ENCODE measurements around the gene ADAMTSL2. TPM values are rescaled to one million over a fixed set of nuclear protein-coding genes. Genes with fewer than 3 reads are reported as not detected.

ADAMTSL2 gene
- total and polyA plus RNA-seq, 4 donors: 1.8 to 18.2 (median 7.7) TPM

DNA sequence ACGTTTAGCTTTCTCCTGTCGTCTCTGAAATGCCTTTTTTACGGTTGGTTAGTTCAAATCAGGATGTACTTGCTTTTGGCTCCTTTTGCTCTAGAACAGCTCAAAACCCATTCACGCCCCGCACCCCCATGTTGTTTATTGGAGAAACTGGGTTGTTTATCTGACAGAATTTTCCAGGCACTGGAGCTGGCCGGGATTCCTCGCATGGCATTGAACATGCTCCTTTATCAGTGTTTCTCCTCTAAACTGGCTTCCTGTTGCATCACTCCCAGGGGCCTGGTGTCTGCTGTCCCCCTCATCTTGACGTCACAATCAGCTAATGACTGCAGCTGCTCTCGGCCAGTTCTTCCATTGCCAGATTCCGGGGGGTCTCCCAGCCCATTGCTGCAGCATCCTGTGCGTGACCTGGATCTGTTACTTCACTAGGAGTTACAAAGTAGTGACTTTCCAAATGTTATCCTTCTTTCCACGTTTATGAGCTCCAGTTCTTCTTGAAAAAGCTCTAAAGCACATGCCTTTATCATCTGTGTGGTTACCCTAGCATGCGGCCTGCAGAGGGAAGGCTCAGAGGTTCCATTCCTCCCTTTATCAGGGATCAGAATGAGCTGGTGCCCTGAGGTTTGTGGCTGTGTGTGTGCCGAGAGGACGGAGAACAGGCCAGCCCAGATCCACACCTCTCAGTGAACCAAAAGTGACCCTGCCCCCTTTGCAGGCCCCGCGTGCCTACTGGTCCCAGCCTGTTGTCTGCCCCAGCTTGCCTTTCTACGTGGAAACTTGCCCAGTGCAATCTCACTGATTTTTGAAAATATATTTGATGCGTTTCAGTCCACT, 47.2 kb downstream of the ADAMTSL2 start:
- no peak for DNase-seq (ENCODE audit: low spot score)
- H3K36me3 ChIP-seq (ENCODE audit: control insufficient read depth in 4 of 4, insufficient read depth in 3 of 4, low read depth in 1 of 4, low read length in 3 of 4): no peaks in the 10 kb centered on the region
- 71% methylated on average over 19 of the region's 19 CpGs for WGBS
- no peak overlapping the region for H3K4me3 ChIP-seq (ENCODE audit: low read depth in 1 of 3, low read length in 3 of 3)
- no peaks in the 10 kb centered on the region for H3K4me1 ChIP-seq (ENCODE audit: control insufficient read depth in 4 of 4, insufficient read depth in 4 of 4, low read length in 3 of 4)
- H3K27me3 ChIP-seq (ENCODE audit: control insufficient read depth in 4 of 4, insufficient read depth in 4 of 4, low read length in 3 of 4): peaks cover 0 to 2% (median 0%) of the 10 kb centered on the region in 4 donors
- H3K9ac ChIP-seq (ENCODE audit: low read depth in 1 of 2, low read length in 2 of 2): no peak overlapping the region
- peak overlapping the region; percentile 47 to 73 for H3K27ac ChIP-seq (ENCODE audit: low read depth in 1 of 2, low read length in 2 of 2)
- TF ChIP-seq SP1 (IDR thresholded peaks at IDR 0.05) (peak; percentile 52), NR2F2 (IDR thresholded peaks at IDR 0.05) (peak; percentile 75), RXRA (IDR thresholded peaks at IDR 0.05) (peak; percentile 35 to 37), RAD21 (IDR thresholded peaks at IDR 0.05) (peak in 1 of 2 donors; percentile 9), GABPA (IDR thresholded peaks at IDR 0.05 in 1 of 2, conservative IDR thresholded peaks at IDR 0.05 in 1 of 2) (peak in 1 of 2 donors; percentile 64), HNF4G (IDR thresholded peaks at IDR 0.05) (no peak)
- H3K9me3 ChIP-seq (ENCODE audit: control insufficient read depth in 4 of 4, low read length in 3 of 4): no peaks in the 10 kb centered on the region

DNA sequence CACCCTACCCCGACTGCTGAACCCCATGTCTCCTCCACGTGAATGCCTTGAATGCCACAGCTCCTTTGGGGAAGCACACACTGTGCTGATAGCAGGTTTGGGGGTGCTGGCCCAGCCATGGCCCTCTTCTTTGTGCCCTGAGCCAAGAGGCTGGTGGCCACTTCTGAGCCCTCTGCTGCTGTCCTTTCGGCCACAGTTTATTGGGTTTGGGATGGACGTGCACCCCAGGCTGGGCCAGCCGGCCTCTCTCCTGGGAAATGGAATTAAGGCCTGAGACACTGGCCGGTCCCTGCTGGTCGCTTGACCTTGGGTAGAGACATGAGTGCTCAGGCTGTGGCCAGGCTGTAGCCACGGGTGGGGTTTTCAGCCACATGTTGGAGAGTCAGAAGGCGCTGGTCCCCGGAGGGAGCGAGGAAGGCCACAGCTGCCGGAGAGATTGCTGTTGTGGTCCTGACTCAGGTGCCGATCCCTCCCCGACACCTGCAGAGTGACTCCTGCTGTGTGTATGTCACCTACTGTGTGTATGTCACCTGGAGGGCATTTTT, 48.1 kb downstream of the ADAMTSL2 start:
- Histone ChIP-seq H3K9ac (ENCODE audit: low read depth in 1 of 2, low read length in 2 of 2) (no peak overlapping the region), H3K36me3 (ENCODE audit: control insufficient read depth in 4 of 4, insufficient read depth in 3 of 4, low read depth in 1 of 4, low read length in 3 of 4) (no peaks in the 10 kb centered on the region), H3K4me3 (ENCODE audit: low read depth in 1 of 3, low read length in 3 of 3) (no peak overlapping the region), H3K27ac (ENCODE audit: low read depth in 1 of 2, low read length in 2 of 2) (peak overlapping the region; percentile 47 to 73), H3K27me3 (ENCODE audit: control insufficient read depth in 4 of 4, insufficient read depth in 4 of 4, low read length in 3 of 4) (peaks cover 0 to 6% (median 0%) of the 10 kb centered on the region in 4 donors), H3K4me1 (ENCODE audit: control insufficient read depth in 4 of 4, insufficient read depth in 4 of 4, low read length in 3 of 4) (no peaks in the 10 kb centered on the region), H3K9me3 (ENCODE audit: control insufficient read depth in 4 of 4, low read length in 3 of 4) (no peaks in the 10 kb centered on the region)
- WGBS: 90% methylated on average over 14 of the region's 14 CpGs
- no peak for DNase-seq (ENCODE audit: low spot score)
- no peak for TF ChIP-seq FOXA1 (IDR thresholded peaks at IDR 0.05)
- TF ChIP-seq, protein P1, sequence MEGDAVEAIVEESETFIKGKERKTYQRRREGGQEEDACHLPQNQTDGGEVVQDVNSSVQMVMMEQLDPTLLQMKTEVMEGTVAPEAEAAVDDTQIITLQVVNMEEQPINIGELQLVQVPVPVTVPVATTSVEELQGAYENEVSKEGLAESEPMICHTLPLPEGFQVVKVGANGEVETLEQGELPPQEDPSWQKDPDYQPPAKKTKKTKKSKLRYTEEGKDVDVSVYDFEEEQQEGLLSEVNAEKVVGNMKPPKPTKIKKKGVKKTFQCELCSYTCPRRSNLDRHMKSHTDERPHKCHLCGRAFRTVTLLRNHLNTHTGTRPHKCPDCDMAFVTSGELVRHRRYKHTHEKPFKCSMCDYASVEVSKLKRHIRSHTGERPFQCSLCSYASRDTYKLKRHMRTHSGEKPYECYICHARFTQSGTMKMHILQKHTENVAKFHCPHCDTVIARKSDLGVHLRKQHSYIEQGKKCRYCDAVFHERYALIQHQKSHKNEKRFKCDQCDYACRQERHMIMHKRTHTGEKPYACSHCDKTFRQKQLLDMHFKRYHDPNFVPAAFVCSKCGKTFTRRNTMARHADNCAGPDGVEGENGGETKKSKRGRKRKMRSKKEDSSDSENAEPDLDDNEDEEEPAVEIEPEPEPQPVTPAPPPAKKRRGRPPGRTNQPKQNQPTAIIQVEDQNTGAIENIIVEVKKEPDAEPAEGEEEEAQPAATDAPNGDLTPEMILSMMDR (IDR thresholded peaks at IDR 0.05; ENCODE audit: low read depth, low read length, missing input control): no peak

DNA sequence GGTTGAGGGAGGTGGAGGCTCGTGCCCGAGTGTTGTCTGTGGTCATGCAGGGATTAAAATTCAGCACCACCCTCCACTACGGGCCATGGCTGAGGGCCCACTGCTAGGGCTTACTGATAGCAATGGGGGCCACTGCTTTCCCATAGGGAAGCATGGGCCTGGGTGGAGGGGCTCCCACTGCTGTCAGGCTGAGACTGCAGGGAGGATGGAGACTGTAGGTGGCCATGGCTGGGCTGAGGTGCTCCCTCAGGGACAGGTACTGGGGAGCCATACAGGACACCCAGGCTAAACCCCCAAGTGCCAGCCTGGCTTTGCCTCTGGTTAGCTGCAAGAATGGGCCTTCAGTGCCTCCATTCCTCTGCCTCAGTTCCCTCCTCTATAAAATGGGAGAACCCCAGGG, 48.6 kb downstream of the ADAMTSL2 start:
- TF ChIP-seq YY1 (IDR thresholded peaks at IDR 0.05) (no peak), NR2F2 (IDR thresholded peaks at IDR 0.05) (no peak), JUND (IDR thresholded peaks at IDR 0.05) (no peak), FOXA1 (IDR thresholded peaks at IDR 0.05) (no peak), FOXA2 (IDR thresholded peaks at IDR 0.05) (no peak), RXRA (IDR thresholded peaks at IDR 0.05) (no peak), EGR1 (IDR thresholded peaks at IDR 0.05; ENCODE audit: low read depth in 2 of 2) (no peak), RAD21 (IDR thresholded peaks at IDR 0.05) (no peak), HNF4A (conservative IDR thresholded peaks at IDR 0.05) (no peak)
- TF ChIP-seq, protein P2, sequence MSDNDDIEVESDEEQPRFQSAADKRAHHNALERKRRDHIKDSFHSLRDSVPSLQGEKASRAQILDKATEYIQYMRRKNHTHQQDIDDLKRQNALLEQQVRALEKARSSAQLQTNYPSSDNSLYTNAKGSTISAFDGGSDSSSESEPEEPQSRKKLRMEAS (IDR thresholded peaks at IDR 0.05): no peak
- TF ChIP-seq, protein P1 (IDR thresholded peaks at IDR 0.05; ENCODE audit: low read depth, low read length, missing input control): no peak
- TF ChIP-seq, protein P3, sequence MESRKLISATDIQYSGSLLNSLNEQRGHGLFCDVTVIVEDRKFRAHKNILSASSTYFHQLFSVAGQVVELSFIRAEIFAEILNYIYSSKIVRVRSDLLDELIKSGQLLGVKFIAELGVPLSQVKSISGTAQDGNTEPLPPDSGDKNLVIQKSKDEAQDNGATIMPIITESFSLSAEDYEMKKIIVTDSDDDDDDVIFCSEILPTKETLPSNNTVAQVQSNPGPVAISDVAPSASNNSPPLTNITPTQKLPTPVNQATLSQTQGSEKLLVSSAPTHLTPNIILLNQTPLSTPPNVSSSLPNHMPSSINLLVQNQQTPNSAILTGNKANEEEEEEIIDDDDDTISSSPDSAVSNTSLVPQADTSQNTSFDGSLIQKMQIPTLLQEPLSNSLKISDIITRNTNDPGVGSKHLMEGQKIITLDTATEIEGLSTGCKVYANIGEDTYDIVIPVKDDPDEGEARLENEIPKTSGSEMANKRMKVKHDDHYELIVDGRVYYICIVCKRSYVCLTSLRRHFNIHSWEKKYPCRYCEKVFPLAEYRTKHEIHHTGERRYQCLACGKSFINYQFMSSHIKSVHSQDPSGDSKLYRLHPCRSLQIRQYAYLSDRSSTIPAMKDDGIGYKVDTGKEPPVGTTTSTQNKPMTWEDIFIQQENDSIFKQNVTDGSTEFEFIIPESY (IDR thresholded peaks at IDR 0.05): no peak
- TF ChIP-seq, protein P4, sequence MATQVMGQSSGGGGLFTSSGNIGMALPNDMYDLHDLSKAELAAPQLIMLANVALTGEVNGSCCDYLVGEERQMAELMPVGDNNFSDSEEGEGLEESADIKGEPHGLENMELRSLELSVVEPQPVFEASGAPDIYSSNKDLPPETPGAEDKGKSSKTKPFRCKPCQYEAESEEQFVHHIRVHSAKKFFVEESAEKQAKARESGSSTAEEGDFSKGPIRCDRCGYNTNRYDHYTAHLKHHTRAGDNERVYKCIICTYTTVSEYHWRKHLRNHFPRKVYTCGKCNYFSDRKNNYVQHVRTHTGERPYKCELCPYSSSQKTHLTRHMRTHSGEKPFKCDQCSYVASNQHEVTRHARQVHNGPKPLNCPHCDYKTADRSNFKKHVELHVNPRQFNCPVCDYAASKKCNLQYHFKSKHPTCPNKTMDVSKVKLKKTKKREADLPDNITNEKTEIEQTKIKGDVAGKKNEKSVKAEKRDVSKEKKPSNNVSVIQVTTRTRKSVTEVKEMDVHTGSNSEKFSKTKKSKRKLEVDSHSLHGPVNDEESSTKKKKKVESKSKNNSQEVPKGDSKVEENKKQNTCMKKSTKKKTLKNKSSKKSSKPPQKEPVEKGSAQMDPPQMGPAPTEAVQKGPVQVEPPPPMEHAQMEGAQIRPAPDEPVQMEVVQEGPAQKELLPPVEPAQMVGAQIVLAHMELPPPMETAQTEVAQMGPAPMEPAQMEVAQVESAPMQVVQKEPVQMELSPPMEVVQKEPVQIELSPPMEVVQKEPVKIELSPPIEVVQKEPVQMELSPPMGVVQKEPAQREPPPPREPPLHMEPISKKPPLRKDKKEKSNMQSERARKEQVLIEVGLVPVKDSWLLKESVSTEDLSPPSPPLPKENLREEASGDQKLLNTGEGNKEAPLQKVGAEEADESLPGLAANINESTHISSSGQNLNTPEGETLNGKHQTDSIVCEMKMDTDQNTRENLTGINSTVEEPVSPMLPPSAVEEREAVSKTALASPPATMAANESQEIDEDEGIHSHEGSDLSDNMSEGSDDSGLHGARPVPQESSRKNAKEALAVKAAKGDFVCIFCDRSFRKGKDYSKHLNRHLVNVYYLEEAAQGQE (IDR thresholded peaks at IDR 0.05): no peak
- Histone ChIP-seq H3K9me3 (ENCODE audit: control insufficient read depth in 4 of 4, low read length in 3 of 4) (no peaks in the 10 kb centered on the region), H3K27me3 (ENCODE audit: control insufficient read depth in 4 of 4, insufficient read depth in 4 of 4, low read length in 3 of 4) (peaks cover 0 to 6% (median 0%) of the 10 kb centered on the region in 4 donors), H3K27ac (ENCODE audit: low read depth in 1 of 2, low read length in 2 of 2) (peak overlapping the region; percentile 47 to 58), H3K4me1 (ENCODE audit: control insufficient read depth in 4 of 4, insufficient read depth in 4 of 4, low read length in 3 of 4) (no peaks in the 10 kb centered on the region), H3K9ac (ENCODE audit: low read depth in 1 of 2, low read length in 2 of 2) (no peak overlapping the region), H3K4me3 (ENCODE audit: low read depth in 1 of 3, low read length in 3 of 3) (no peak overlapping the region), H3K36me3 (ENCODE audit: control insufficient read depth in 4 of 4, insufficient read depth in 3 of 4, low read depth in 1 of 4, low read length in 3 of 4) (no peaks in the 10 kb centered on the region)
- 77% methylated on average over 3 of the region's 3 CpGs for WGBS
- DNase-seq (ENCODE audit: low spot score): no peak
